Measurements from ENCODE around the gene POLR1A.

POLR1A gene

DNA sequence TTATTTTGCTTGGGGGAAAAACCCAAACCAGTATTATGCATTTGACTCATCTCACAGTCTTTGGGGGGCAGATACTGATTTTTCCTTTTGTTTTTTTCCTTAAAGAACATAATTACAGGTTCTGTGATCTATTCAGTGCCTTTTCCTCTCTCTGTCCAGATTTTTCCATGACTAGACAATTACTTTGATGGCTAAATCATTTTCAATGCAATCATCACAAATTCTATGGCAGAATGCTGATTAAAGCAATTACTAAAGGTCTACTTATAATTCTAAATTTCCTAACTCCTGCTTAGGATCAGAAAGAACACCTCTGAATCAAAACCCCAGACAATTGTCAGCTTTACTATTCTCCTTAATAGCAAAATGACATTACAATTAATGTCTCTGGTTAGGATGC is 38.8 kb downstream of the POLR1A start:
- TF ChIP-seq CTCF (IDR thresholded peaks at IDR 0.05; ENCODE audit: control insufficient read depth, insufficient read depth, low read depth, low read length, missing control alignments) = no peak
- H3K4me3 ChIP-seq (ENCODE audit: control insufficient read depth, low read depth, low read length) = no peak overlapping the region
- DNase-seq (ENCODE audit: low read depth) = no peak

DNA sequence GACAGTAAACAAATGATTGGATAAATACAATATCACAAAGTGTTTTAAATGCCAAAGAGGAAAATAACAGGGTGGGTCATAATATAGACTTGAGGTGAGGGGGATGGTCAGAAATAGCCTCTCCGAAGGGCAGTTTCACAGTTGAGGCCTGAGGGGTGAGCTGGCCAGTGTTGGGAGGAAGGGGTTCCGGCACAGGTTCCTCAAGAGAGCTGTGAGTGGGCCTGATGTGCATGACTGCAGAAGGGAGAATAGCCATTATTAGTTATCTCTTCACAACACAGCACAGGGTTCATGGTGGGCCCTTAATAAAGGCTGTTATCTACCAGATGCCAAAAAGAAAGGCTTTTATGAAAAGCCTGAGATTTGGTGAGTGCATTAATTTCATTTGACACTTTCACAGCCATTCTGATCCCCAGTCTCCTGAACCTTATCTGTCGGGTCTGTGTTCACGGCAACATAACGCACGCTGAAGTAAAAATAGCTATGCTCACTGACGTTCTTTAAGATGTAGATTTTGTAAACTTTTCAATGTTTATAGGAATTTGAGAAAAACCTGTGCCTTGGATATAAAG is 39.6 kb downstream of the POLR1A start:
- TF ChIP-seq CTCF (IDR thresholded peaks at IDR 0.05; ENCODE audit: control insufficient read depth, insufficient read depth, low read depth, low read length, missing control alignments) = no peak
- no peak overlapping the region for H3K4me3 ChIP-seq (ENCODE audit: control insufficient read depth, low read depth, low read length)
- DNase-seq (ENCODE audit: low read depth) = no peak

DNA sequence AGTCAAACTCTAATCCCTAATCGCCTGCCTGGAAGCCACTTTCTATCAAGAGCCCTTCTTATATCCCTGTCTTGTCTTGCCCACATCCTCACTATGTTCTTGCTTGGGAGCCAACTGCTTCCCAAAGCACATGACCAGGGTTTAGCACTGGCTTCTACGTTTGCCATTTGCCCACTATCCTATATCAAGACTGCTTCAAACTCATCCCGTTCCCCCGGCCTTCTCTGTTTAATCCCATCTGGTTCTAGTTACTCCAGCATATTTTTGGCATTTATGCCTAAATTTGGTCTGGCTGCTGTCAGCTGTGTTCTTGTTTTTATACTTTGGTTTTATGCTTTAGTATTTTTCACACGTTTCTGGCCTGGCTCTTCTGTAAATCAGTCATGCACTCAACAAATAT is 40.2 kb downstream of the POLR1A start:
- H3K4me3 ChIP-seq (ENCODE audit: control insufficient read depth, low read depth, low read length) = no peak overlapping the region
- no peak for DNase-seq (ENCODE audit: low read depth)
- no peak for TF ChIP-seq CTCF (IDR thresholded peaks at IDR 0.05; ENCODE audit: control insufficient read depth, insufficient read depth, low read depth, low read length, missing control alignments)

DNA sequence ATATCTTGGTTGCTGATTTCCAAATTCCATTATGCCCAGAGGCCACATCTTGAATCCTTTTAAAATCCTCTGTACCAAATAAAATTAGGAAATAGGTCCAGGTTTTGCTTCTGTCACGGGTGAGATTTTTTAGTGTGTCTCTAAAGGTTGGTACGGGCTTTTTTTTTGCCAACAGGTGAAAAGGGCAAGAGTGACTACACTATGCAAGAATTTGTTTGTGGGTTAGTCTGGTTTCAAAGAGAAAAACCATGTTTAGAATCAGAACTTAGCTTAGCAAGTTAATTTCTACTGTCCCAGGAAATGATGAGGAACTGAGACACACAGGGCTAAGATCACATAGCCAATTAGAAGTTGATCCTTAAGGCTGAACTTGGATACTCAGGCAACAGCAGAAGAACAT is 41.7 kb downstream of the POLR1A start:
- no peak overlapping the region for H3K4me3 ChIP-seq (ENCODE audit: control insufficient read depth, low read depth, low read length)
- no peak for TF ChIP-seq CTCF (IDR thresholded peaks at IDR 0.05; ENCODE audit: control insufficient read depth, insufficient read depth, low read depth, low read length, missing control alignments)
- peak; percentile 64 for DNase-seq (ENCODE audit: low read depth)

DNA sequence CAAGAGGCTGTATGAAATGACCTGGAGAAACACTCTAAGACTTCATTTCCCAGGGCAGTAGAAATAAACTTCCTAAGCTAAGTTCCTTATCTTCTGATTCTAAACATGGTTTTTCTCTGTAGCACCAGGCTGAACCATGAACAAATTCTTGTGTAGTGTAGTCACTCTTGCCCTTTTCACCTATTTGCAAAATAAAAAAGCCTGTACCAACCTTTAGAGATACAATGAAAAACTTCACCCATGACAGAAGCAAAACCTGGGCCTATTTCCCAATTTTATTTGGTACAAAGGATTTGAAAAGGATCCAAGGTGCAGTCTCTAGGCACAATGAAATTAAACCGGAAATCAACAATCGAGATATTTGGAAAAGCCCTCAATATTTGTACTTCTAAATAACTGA is 43.6 kb downstream of the POLR1A start:
- TF ChIP-seq CTCF (IDR thresholded peaks at IDR 0.05; ENCODE audit: control insufficient read depth, insufficient read depth, low read depth, low read length, missing control alignments) = no peak
- H3K4me3 ChIP-seq (ENCODE audit: control insufficient read depth, low read depth, low read length) = no peak overlapping the region
- no peak for DNase-seq (ENCODE audit: low read depth)

DNA sequence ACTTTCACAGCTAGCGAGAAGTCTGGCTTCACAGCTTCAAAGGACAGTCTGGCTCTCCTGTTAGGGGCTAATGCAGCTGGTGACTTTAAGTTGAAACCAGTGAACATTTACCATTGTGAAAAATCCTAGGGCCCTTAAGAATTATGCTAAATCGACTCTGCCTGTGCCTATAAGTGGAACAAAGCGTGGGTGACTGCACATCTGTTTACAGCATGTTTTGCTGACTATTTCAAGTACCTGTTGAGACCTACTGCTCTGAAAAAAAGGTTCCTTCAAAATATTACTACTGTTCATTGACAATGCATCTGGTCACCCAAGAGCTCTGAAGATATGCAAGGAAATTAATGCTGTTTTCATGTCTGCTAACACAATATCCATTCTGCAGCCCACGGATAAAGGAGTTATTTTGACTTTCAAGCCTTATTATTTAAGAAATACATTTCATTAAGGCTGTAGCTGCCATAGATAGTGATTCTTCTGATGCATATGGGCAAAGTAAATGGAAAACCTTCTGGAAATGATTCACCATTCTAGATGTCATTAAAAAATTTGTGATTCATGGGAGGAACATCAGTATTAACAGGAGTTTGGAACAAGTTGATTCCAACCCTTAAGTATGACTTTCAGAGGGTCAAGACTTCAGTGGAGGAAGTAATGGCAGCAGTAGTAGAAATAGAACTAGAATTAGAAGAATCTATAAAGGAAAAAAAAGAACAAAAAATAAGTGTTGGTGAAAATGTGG is 48.9 kb downstream of the POLR1A start:
- no peak for TF ChIP-seq CTCF (IDR thresholded peaks at IDR 0.05; ENCODE audit: control insufficient read depth, insufficient read depth, low read depth, low read length, missing control alignments)
- DNase-seq (ENCODE audit: low read depth) = no peak
- H3K4me3 ChIP-seq (ENCODE audit: control insufficient read depth, low read depth, low read length) = no peak overlapping the region

All from AG09309 (cell line).